PFSK-1 (cell line): ENCODE data around the gene XRCC2.

Source experiments
- FOXP2 ChIP-seq: optimal IDR thresholded peaks from 2 replicates; pipeline ENCODE3; 2011; ENCODE audit warnings: borderline replicate concordance, control low read depth, inconsistent platforms; ENCODE audit not compliant: insufficient read depth; ENCODE audit errors: extremely low read length, extremely low read depth
- POLR2AphosphoS5 ChIP-seq: IDR thresholded peaks from 2 replicates; pipeline ENCODE4 v1.6.1; 2012; ENCODE audit warnings: low read depth, mild to moderate bottlenecking, control low read depth, low read length, moderate library complexity
- REST ChIP-seq, 2 experiments: IDR thresholded peaks; 2 replicates each; pipeline versions ENCODE4 v1.6.1 to v1.8.0; 2011 to 2012; ENCODE audit warnings: low read depth in 2 of 2, low read length in 2 of 2, control low read depth in 1 of 2, inconsistent platforms in 1 of 2, mild to moderate bottlenecking in 1 of 2, moderate library complexity in 1 of 2; ENCODE audit not compliant: insufficient read depth in 1 of 2
- SIN3A ChIP-seq: IDR thresholded peaks from 2 replicates; pipeline ENCODE4 v1.6.1; 2012; ENCODE audit warnings: mild to moderate bottlenecking, low read length, moderate library complexity, borderline replicate concordance; ENCODE audit not compliant: insufficient read depth
- TAF1 ChIP-seq: IDR thresholded peaks from 2 replicates; pipeline ENCODE4 v1.6.1; 2012; ENCODE audit warnings: low read length, control low read depth, borderline replicate concordance; ENCODE audit not compliant: insufficient read depth

XRCC2 gene

DNA sequence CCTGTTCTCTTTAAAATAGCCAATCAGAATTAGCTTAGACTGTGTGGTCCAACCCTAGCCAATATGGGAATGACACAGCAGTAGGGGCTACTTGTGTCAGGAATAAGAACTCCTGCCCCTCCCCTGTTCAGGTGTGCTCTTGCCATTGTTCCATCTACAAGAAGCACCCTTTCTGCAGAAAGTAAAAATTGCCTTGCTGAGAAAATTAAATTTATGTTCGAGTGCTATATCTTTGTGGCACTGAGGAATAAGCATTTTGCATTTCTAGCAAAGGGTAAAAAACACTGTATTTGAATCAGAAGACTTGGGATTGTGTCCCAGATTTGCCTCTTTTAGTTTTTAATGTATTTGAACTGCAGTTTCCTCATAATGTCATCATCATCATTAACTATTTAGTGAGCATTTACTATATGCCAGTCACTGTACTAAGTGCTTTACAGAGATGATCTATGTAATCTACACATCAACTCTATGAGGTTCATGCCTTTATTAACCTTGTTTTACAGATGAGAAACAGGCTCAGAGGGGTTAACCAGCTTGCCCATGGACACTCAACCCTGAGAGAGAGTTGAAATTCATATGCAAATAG is 28.9 kb upstream of the XRCC2 start:
- TF ChIP-seq FOXP2 (no peak), POLR2AphosphoS5 (no peak), TAF1 (no peak), REST (IDR thresholded peaks at IDR 0.05; ENCODE audit: insufficient read depth in 1 of 2, low read depth in 2 of 2, low read length in 2 of 2) (no peak), SIN3A (no peak)

- TF ChIP-seq FOXP2: no peak
- no peak for TF ChIP-seq TAF1
- TF ChIP-seq REST (IDR thresholded peaks at IDR 0.05; ENCODE audit: insufficient read depth in 1 of 2, low read depth in 2 of 2, low read length in 2 of 2): no peak
- no peak for TF ChIP-seq POLR2AphosphoS5
- no peak for TF ChIP-seq SIN3A
These were observed 23.1 kb upstream of the XRCC2 start for GRCh38 chr7:152699079-152699478.

GRCh38 chr7:152683297-152683696 is 7.4 kb upstream of the XRCC2 start:
- no peak for TF ChIP-seq POLR2AphosphoS5
- TF ChIP-seq TAF1: no peak
- TF ChIP-seq REST (IDR thresholded peaks at IDR 0.05; ENCODE audit: insufficient read depth in 1 of 2, low read depth in 2 of 2, low read length in 2 of 2): no peak
- no peak for TF ChIP-seq SIN3A
- TF ChIP-seq FOXP2: no peak

DNA sequence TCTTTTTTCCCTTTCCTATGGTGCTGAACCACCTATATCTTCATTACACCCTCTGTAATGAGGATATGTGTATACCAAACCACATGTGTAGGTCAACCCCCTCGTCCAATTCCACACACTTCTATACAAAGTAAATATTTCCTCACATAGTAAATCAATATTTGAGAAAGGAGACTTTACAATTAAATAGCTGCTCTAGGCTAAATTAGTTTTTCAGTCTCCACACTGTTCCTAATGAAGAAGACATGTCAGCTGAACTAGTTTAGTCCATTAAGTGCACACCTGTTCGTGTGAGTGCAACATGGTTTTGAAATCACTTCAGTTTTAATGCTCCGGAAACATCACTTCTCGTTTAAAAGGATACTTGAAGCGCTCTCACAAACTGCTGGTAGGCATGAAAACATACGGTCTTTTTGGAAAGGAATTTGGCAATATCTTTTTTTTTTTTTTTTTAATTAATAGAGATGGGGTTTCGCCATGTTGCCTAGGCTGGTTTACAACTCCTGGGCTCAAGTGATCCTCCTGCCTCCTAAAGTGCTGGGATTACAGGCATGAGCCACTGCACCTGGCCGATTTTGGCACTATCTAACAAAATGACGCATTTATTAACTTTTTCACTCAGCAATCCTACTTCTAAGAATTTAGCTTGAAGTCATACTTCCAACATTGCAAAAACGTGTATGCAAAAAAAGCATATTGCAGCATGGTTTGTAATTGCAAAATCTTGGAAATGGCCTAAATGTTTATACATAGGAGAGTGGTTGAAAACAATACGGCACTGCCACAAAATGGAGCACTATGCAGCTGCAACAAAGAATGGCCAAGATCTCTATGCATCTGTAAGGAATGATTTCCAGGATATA is 2.1 kb upstream of the XRCC2 start:
- TF ChIP-seq TAF1 (no peak), REST (IDR thresholded peaks at IDR 0.05; ENCODE audit: insufficient read depth in 1 of 2, low read depth in 2 of 2, low read length in 2 of 2) (no peak), FOXP2 (no peak), SIN3A (no peak), POLR2AphosphoS5 (no peak)
